ENCODE data around the gene PMPCA. TPM values are rescaled to one million over a fixed set of nuclear protein-coding genes. Genes with fewer than 3 reads are reported as not detected.

The PMPCA gene
- total RNA-seq, 2 experiments from 2014 or later, result 107 to 109 TPM

- H3K4me3 Mint-ChIP-seq, result no peak overlapping the region
- intact Hi-C loops (cut with DNase I, micrococcal nuclease), result no loop called here
- peaks cover 87% of the 10 kb centered on the region for H3K36me3 Mint-ChIP-seq (ENCODE audit: low read depth)
- Histone ChIP-seq H3K27me3 (ENCODE audit: control insufficient read depth in 1 of 2, insufficient read depth in 2 of 2, low read length in 2 of 2) (no peaks in the 10 kb centered on the region), H3K36me3 (ENCODE audit: insufficient read depth, low read length) (peaks cover 89% of the 10 kb centered on the region), H3K27ac (ENCODE audit: low read depth in 1 of 2, low read length in 2 of 2) (no peak overlapping the region), H3K9me3 (ENCODE audit: control insufficient read depth in 1 of 2, insufficient read depth in 1 of 2, low read length in 2 of 2) (no peaks in the 10 kb centered on the region), H3K4me3 (ENCODE audit: low read length) (no peak overlapping the region), H3K4me1 (ENCODE audit: insufficient read depth, low read length) (no peaks in the 10 kb centered on the region)
- CTCF ChIA-PET, result no interaction called here
- DNase-seq (no peak), ATAC-seq (ENCODE audit: poor library complexity) (no peak)
- H3K9me3 Mint-ChIP-seq, result no peaks in the 10 kb centered on the region
- H3K4me1 Mint-ChIP-seq (ENCODE audit: low read depth), result no peaks in the 10 kb centered on the region
- no peak for TF ChIP-seq CTCF (IDR thresholded peaks at IDR 0.05)
- H3K27me3 Mint-ChIP-seq, result no peaks in the 10 kb centered on the region
- POLR2A ChIA-PET, result no interaction called here
- no peak overlapping the region for H3K27ac Mint-ChIP-seq
These were observed 40.9 kb downstream of the PMPCA start for GRCh38 chr9:136451221-136451877.

- peaks cover 87% of the 10 kb centered on the region for H3K36me3 Mint-ChIP-seq (ENCODE audit: low read depth)
- H3K9me3 ChIP-seq (ENCODE audit: control insufficient read depth in 1 of 2, insufficient read depth in 1 of 2, low read length in 2 of 2), result no peaks in the 10 kb centered on the region
- no peak overlapping the region for H3K4me3 ChIP-seq (ENCODE audit: low read length)
- ChIA-PET CTCF (no interaction called here), POLR2A (no interaction called here)
- no peak for DNase-seq
- ATAC-seq (ENCODE audit: poor library complexity), result no peak
- intact Hi-C loops (cut with DNase I, micrococcal nuclease), result no loop called here
- H3K4me3 Mint-ChIP-seq, result no peak overlapping the region
- no peak overlapping the region for H3K27ac Mint-ChIP-seq
- H3K4me1 Mint-ChIP-seq (ENCODE audit: low read depth), result no peaks in the 10 kb centered on the region
- no peaks in the 10 kb centered on the region for H3K4me1 ChIP-seq (ENCODE audit: insufficient read depth, low read length)
- TF ChIP-seq CTCF (IDR thresholded peaks at IDR 0.05), result no peak
- no peak overlapping the region for H3K27ac ChIP-seq (ENCODE audit: low read depth in 1 of 2, low read length in 2 of 2)
- no peaks in the 10 kb centered on the region for H3K9me3 Mint-ChIP-seq
- H3K36me3 ChIP-seq (ENCODE audit: insufficient read depth, low read length), result peaks cover 88% of the 10 kb centered on the region
- no peaks in the 10 kb centered on the region for H3K27me3 ChIP-seq (ENCODE audit: control insufficient read depth in 1 of 2, insufficient read depth in 2 of 2, low read length in 2 of 2)
- H3K27me3 Mint-ChIP-seq, result no peaks in the 10 kb centered on the region
These were observed 42.9 kb downstream of the PMPCA start for GRCh38 chr9:136453326-136453725.

GRCh38 chr9:136454026-136454796 lies 43.8 kb downstream of the PMPCA start:
- POLR2A ChIA-PET, result no interaction called here
- CTCF ChIA-PET, result no interaction called here
- H3K27me3 Mint-ChIP-seq, result no peaks in the 10 kb centered on the region
- intact Hi-C loops (cut with DNase I, micrococcal nuclease), result no loop called here
- no peak for TF ChIP-seq CTCF (IDR thresholded peaks at IDR 0.05)
- Histone ChIP-seq H3K9me3 (ENCODE audit: control insufficient read depth in 1 of 2, insufficient read depth in 1 of 2, low read length in 2 of 2) (no peaks in the 10 kb centered on the region), H3K36me3 (ENCODE audit: insufficient read depth, low read length) (peaks cover 86% of the 10 kb centered on the region), H3K27me3 (ENCODE audit: control insufficient read depth in 1 of 2, insufficient read depth in 2 of 2, low read length in 2 of 2) (no peaks in the 10 kb centered on the region), H3K4me3 (ENCODE audit: low read length) (no peak overlapping the region), H3K4me1 (ENCODE audit: insufficient read depth, low read length) (no peaks in the 10 kb centered on the region), H3K27ac (ENCODE audit: low read depth in 1 of 2, low read length in 2 of 2) (no peak overlapping the region)
- DNase-seq, result no peak
- no peaks in the 10 kb centered on the region for H3K4me1 Mint-ChIP-seq (ENCODE audit: low read depth)
- H3K9me3 Mint-ChIP-seq, result no peaks in the 10 kb centered on the region
- H3K27ac Mint-ChIP-seq, result no peak overlapping the region
- no peak overlapping the region for H3K4me3 Mint-ChIP-seq
- peaks cover 87% of the 10 kb centered on the region for H3K36me3 Mint-ChIP-seq (ENCODE audit: low read depth)
- no peak for ATAC-seq (ENCODE audit: poor library complexity)
